Neural crest cell (in vitro differentiated cells): ENCODE results near the gene SLC25A42. TPM values are rescaled to one million over a fixed set of nuclear protein-coding genes. Genes with fewer than 3 reads are reported as not detected.
"Not testable (repeated sequence)": the region's sequence is repeated elsewhere in the genome, so short reads cannot be mapped to it uniquely, and the experiment has no call there.

Experiments
- DNase-seq: peaks from one replicate; pipeline ENCODE4 v3.0.0; 2021; ENCODE audit warnings: low read depth, mixed read lengths, low spot score
- H3K27ac Mint-ChIP-seq: one replicate; pipeline ENCODE4 v1.8.0; 2021; ENCODE audit warnings: mild to moderate bottlenecking, mixed read lengths; ENCODE audit not compliant: unreplicated experiment
- H3K27me3 Mint-ChIP-seq: 2 replicates; pipeline ENCODE4 v1.8.0; 2021; ENCODE audit warnings: low read depth, mild to moderate bottlenecking, mixed read lengths
- H3K36me3 Mint-ChIP-seq: 2 replicates; pipeline ENCODE4 v1.8.0; 2021; ENCODE audit warnings: low read depth, mild to moderate bottlenecking, mixed read lengths
- H3K4me1 Mint-ChIP-seq: 2 replicates; pipeline ENCODE4 v1.8.0; 2021; ENCODE audit warnings: mixed read lengths
- H3K4me3 Mint-ChIP-seq: one replicate; pipeline ENCODE4 v1.8.0; 2021; ENCODE audit warnings: mild to moderate bottlenecking, mixed read lengths
- H3K9me3 Mint-ChIP-seq: 2 replicates; pipeline ENCODE4 v1.8.0; 2021; ENCODE audit warnings: mixed read lengths
- CTCF ChIP-seq: fragments of 200-600 bp; sonication (generic); conservative IDR thresholded peaks from 2 replicates; pipeline ENCODE4 v1.5.0; 2021; ENCODE audit warnings: antibody characterized with exemption, mild to moderate bottlenecking
- total RNA-seq: library from RNA; stranded (reverse); gene quantifications from 2 replicates; pipeline ENCODE4 v1.2.1, GENCODE V29; 2021

The SLC25A42 gene
- total RNA-seq, 1 donor from 2014 or later, result 10.5 TPM

GRCh38 chr19:19126102-19126501 lies 62.3 kb downstream of the SLC25A42 start:
- no peaks in the 10 kb centered on the region for H3K27me3 Mint-ChIP-seq
- H3K9me3 Mint-ChIP-seq, result peaks cover 11% of the 10 kb centered on the region
- H3K36me3 Mint-ChIP-seq, result peaks cover 23% of the 10 kb centered on the region
- no peak overlapping the region for H3K4me3 Mint-ChIP-seq
- no peak for DNase-seq
- TF ChIP-seq CTCF, result no peak
- no peaks in the 10 kb centered on the region for H3K4me1 Mint-ChIP-seq
- no peak overlapping the region for H3K27ac Mint-ChIP-seq

DNA sequence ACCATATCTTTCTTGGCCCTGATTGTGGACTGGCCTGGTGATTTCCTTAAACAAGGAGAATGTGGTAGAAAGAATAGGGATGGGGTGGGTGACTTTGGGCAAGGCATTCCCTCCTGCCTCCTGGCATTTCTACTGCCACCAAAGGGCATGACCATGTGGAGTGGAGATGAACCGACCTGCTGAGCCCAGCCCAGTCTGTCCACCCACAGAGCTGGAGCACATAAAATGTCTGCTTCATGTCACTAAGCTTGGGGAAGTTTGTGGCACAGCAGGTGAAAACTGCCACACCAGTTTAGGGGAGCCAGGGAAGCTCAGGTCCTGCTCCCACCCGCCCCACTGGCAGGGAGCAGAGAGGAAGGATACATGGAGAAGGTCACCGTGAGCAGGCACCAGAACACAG lies 68.2 kb downstream of the SLC25A42 start:
- Mint-ChIP-seq H3K4me1 (peaks cover 2% of the 10 kb centered on the region), H3K4me3 (peak overlapping the region; percentile 10), H3K9me3 (peaks cover 5% of the 10 kb centered on the region), H3K27ac (no peak overlapping the region), H3K27me3 (no peaks in the 10 kb centered on the region), H3K36me3 (peaks cover 10% of the 10 kb centered on the region)
- no peak for TF ChIP-seq CTCF
- DNase-seq, result no peak

GRCh38 chr19:19132912-19133311 lies 69.1 kb downstream of the SLC25A42 start:
- TF ChIP-seq CTCF, result no peak
- H3K4me3 Mint-ChIP-seq, result no peak overlapping the region
- peaks cover 9% of the 10 kb centered on the region for H3K36me3 Mint-ChIP-seq
- DNase-seq, result no peak
- H3K4me1 Mint-ChIP-seq, result peaks cover 11% of the 10 kb centered on the region
- no peak overlapping the region for H3K27ac Mint-ChIP-seq
- peaks cover 3% of the 10 kb centered on the region for H3K9me3 Mint-ChIP-seq
- H3K27me3 Mint-ChIP-seq, result no peaks in the 10 kb centered on the region

DNA sequence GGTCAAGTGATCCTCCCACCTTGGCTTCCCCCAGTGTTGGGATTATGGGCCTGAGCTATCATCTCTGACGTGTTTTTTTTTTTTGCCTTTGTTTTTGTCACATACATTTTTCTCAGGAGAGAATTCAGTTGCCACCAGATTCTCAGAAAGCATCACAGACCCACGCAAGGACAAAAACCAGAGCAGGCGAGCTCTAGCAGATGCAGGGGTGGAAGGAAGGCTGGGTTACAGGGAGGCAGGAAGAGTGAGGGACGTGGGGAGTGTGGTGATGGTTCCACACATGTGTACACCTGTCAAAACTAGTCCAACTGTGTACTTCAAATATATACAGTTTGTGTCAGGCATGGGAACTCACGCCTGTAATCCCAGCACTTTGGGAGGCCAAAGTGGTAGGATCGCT lies 70.2 kb downstream of the SLC25A42 start:
- no peak overlapping the region for H3K4me3 Mint-ChIP-seq
- TF ChIP-seq CTCF, result no peak

DNA sequence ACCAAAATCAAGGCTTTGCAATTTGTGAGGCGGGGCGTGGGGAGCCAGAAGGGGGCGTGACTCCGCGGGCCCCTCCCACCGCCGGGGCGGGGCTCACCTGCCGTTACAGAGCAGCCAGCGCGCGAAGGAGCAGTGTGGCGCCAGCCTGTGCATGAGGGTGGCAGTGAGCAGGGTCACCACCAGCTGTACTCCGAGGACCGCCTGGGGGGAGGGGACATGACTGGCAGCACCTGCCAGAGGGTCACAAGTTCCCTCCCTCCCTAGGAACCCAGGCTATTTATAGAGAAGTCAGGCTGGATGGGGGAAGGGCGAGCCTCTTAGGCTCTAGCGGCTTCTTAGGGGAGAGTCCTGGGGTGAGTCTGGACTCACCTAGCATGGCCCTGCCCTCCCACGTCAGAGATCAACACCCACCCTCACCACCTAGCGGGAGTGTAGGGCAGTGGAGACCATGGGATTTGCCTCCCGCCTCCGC lies 70.9 kb downstream of the SLC25A42 start:
- H3K4me1 Mint-ChIP-seq, result peaks cover 21% of the 10 kb centered on the region
- no peak for DNase-seq
- no peak overlapping the region for H3K27ac Mint-ChIP-seq
- H3K27me3 Mint-ChIP-seq, result no peaks in the 10 kb centered on the region
- H3K9me3 Mint-ChIP-seq, result peaks cover 5% of the 10 kb centered on the region
- peak overlapping the region; percentile 62 for H3K4me3 Mint-ChIP-seq
- H3K36me3 Mint-ChIP-seq, result peaks cover 7% of the 10 kb centered on the region
- TF ChIP-seq CTCF, result no peak

More for the DNA sequence above, 70.2 kb downstream of the SLC25A42 start:
- H3K27me3 Mint-ChIP-seq, result no peaks in the 10 kb centered on the region
- peaks cover 5% of the 10 kb centered on the region for H3K9me3 Mint-ChIP-seq
- H3K27ac Mint-ChIP-seq, result no peak overlapping the region
- peaks cover 7% of the 10 kb centered on the region for H3K36me3 Mint-ChIP-seq
- no peak for DNase-seq
- peaks cover 21% of the 10 kb centered on the region for H3K4me1 Mint-ChIP-seq

DNA sequence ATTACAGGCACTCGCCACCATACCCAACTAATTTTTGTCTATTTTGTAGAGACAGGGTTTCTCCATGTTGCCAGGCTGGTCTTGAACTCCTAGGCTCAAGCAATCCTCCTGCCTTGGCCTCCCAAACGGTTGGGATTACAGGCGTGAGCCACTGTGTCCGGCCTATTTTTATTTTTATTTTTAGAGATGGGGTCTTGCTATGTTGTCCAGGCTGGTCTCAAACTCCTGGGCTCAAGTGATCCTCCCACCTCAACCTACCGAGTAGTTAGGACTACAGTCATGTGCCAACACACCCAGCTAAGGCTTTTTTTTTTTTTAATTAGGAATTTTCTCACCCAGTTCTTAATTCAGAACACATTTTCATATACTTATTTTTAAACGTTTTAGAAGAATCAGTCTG lies 71.9 kb downstream of the SLC25A42 start:
- not testable (repeated sequence) for H3K27me3 Mint-ChIP-seq, H3K9me3 Mint-ChIP-seq, H3K36me3 Mint-ChIP-seq, DNase-seq, H3K27ac Mint-ChIP-seq, H3K4me3 Mint-ChIP-seq
- H3K4me1 Mint-ChIP-seq, result peaks cover 21% of the 10 kb centered on the region
